Panc1 (cell line): ENCODE results near the gene IL37. TPM values are rescaled to one million over a fixed set of nuclear protein-coding genes. Genes with fewer than 3 reads are reported as not detected.

Experiments used
- ATAC-seq: fragments of 200-7000 bp; cut with Tn5 transposase; 2 replicates; pipeline ENCODE4 v1.9.1; 2020; ENCODE audit warnings: mild to moderate bottlenecking, moderate library complexity
- BruUV-seq: library from RNA; stranded (reverse); fragments of 400-500 nt; replicated peaks from 2 replicates; lab custom pipeline; 2021; lab: Mats Ljungman, UMichigan
- CTCF ChIA-PET: fragments of 300-600 bp; sonication (Branson Sonifier 250); formaldehyde crosslinking; loops from one replicate; lab custom pipeline; 2022; ENCODE audit warnings: antibody characterized with exemption; lab: Charles Lee
- POLR2A ChIA-PET: fragments of 300-600 bp; sonication (Branson Sonifier 250); formaldehyde crosslinking; loops from one replicate; lab custom pipeline; 2022; ENCODE audit warnings: antibody characterized with exemption; lab: Charles Lee
- DNase-seq: peaks from one replicate; pipeline ENCODE4 v3.0.0-alpha.2; 2010; ENCODE audit warnings: low read depth, low spot score
- H3K27ac ChIP-seq: 2 replicates; pipeline ENCODE4 v1.5.1; 2011; ENCODE audit warnings: mild to moderate bottlenecking, low read length, inconsistent platforms
- H3K27me3 ChIP-seq: fragments of 200-500 bp; sonication (Bioruptor generic); 2 replicates; pipeline ENCODE4 v1.6.0; 2014; ENCODE audit warnings: low read length, inconsistent platforms; ENCODE audit not compliant: control insufficient read depth, insufficient read depth
- H3K36me3 ChIP-seq: fragments of 200-500 bp; sonication (Bioruptor generic); 2 replicates; pipeline ENCODE4 v1.5.1; 2014; ENCODE audit warnings: inconsistent platforms, mild to moderate bottlenecking, low read length, moderate library complexity; ENCODE audit not compliant: control insufficient read depth, insufficient read depth
- H3K4me1 ChIP-seq: 2 replicates; pipeline ENCODE4 v1.5.1; 2011; ENCODE audit warnings: inconsistent platforms, mild to moderate bottlenecking, low read length, moderate library complexity; ENCODE audit not compliant: control insufficient read depth, insufficient read depth
- H3K4me3 ChIP-seq, 2 experiments: 2 replicates each; pipeline ENCODE4 v1.5.1; 2011 to 2012; ENCODE audit warnings: low read depth in 2 of 2, low read length in 2 of 2, mild to moderate bottlenecking in 2 of 2, inconsistent platforms in 1 of 2, moderate library complexity in 1 of 2
- H3K9me3 ChIP-seq: fragments of 200-500 bp; sonication (Bioruptor generic); 2 replicates; pipeline ENCODE4 v1.5.1; 2014; ENCODE audit warnings: low read depth, mild to moderate bottlenecking, inconsistent platforms, low read length, moderate library complexity; ENCODE audit not compliant: control insufficient read depth, insufficient read depth
- CTCF ChIP-seq: fragments of 450-650 bp; IDR thresholded peaks from 2 replicates; pipeline ENCODE4 v1.5.1; 2017; ENCODE audit warnings: mild to moderate bottlenecking
- POLR2AphosphoS5 ChIP-seq: IDR thresholded peaks from 2 replicates; pipeline ENCODE4 v1.6.1; 2012; ENCODE audit warnings: mild to moderate bottlenecking, low read depth, low read length, moderate library complexity
- REST ChIP-seq, 2 experiments: IDR thresholded peaks; 2 replicates each; pipeline ENCODE4 v1.6.1; 2011 to 2012; ENCODE audit warnings: low read depth in 2 of 2, control low read depth in 1 of 2, low read length in 1 of 2, mild to moderate bottlenecking in 1 of 2, moderate library complexity in 1 of 2; ENCODE audit not compliant: insufficient read depth in 1 of 2
- SIN3A ChIP-seq: IDR thresholded peaks from 2 replicates; pipeline ENCODE4 v1.6.1; 2012; ENCODE audit warnings: low read depth, mild to moderate bottlenecking, low read length, moderate library complexity, borderline replicate concordance; ENCODE audit not compliant: insufficient read depth
- TCF7L2 ChIP-seq: IDR thresholded peaks from 2 replicates; pipeline ENCODE4 v1.6.1; 2011; ENCODE audit warnings: mild to moderate bottlenecking, low read depth, low read length, inconsistent platforms
- in situ Hi-C: cut with HindIII; loops from 2 replicates; pipeline ENCODE4 v1.10.0; 2016; ENCODE audit warnings: low sequenced_read_pairs, low pct_unique_long_range_greater_than_20kb
- intact Hi-C: fragments of 100-400 bp; cut with micrococcal nuclease; formaldehyde crosslinking; loops from one replicate; pipeline ENCODE4 v1.10.0; 2022; ENCODE audit not compliant: unreplicated experiment
- total RNA-seq: library from RNA; stranded (reverse); gene quantifications from one replicate; pipeline ENCODE4 v1.2.1, GENCODE V29; 2021; ENCODE audit not compliant: unreplicated experiment

Gene IL37
- total RNA-seq, 1 experiment from 2014 or later, result not detected

- Histone ChIP-seq H3K4me1 (no peaks in the 10 kb centered on the region), H3K4me3 (no peak overlapping the region), H3K27ac (no peak overlapping the region), H3K36me3 (no peaks in the 10 kb centered on the region), H3K27me3 (peaks cover 3% of the 10 kb centered on the region), H3K9me3 (no peaks in the 10 kb centered on the region)
- intact Hi-C loops (no loop called here), in situ Hi-C loops (no loop called here)
- TF ChIP-seq TCF7L2 (no peak), CTCF (no peak), REST (IDR thresholded peaks at IDR 0.05; ENCODE audit: insufficient read depth in 1 of 2, low read depth in 2 of 2, low read length in 1 of 2) (no peak), POLR2AphosphoS5 (no peak), SIN3A (no peak)
- ChIA-PET POLR2A (no interaction called here), CTCF (no interaction called here)
- DNase-seq (no peak), ATAC-seq (no peak)
- BruUV-seq, result no TSS peak
These were observed 6.1 kb upstream of the IL37 start for GRCh38 chr2:112904883-112905282.

GRCh38 chr2:112906276-112906675 lies 4.7 kb upstream of the IL37 start:
- Histone ChIP-seq H3K4me1 (no peaks in the 10 kb centered on the region), H3K36me3 (no peaks in the 10 kb centered on the region), H3K27ac (no peak overlapping the region), H3K9me3 (no peaks in the 10 kb centered on the region), H3K4me3 (no peak overlapping the region), H3K27me3 (peaks cover 5% of the 10 kb centered on the region)
- ChIA-PET POLR2A (no interaction called here), CTCF (no interaction called here)
- peak; percentile 48; the same call in 1 of the 2 replicates for ATAC-seq
- DNase-seq, result no peak
- intact Hi-C loops, result no loop called here
- in situ Hi-C loops, result no loop called here
- BruUV-seq, result no TSS peak
- TF ChIP-seq TCF7L2 (no peak), REST (IDR thresholded peaks at IDR 0.05; ENCODE audit: insufficient read depth in 1 of 2, low read depth in 2 of 2, low read length in 1 of 2) (no peak), SIN3A (no peak), POLR2AphosphoS5 (no peak), CTCF (no peak)
